ENCODE results near the gene LMO1.

GRCh38 chr11:8213376-8213775 lies 50.3 kb downstream of the LMO1 start:
- TF ChIP-seq POLR2AphosphoS5 (IDR thresholded peaks at IDR 0.05) (no peak), CTCF (IDR thresholded peaks at IDR 0.05) (no peak)
